NK-92 (cell line): ENCODE measurements around the gene POLN.
"Not testable (repeated sequence)": the region's sequence is repeated elsewhere in the genome, so short reads cannot be mapped to it uniquely, and the experiment has no call there.

Experiments used
- DNase-seq: peaks from one replicate; lab custom pipeline; 2025; ENCODE audit not compliant: unreplicated experiment; lab: John Stamatoyannopoulos, UW

The POLN gene

DNA sequence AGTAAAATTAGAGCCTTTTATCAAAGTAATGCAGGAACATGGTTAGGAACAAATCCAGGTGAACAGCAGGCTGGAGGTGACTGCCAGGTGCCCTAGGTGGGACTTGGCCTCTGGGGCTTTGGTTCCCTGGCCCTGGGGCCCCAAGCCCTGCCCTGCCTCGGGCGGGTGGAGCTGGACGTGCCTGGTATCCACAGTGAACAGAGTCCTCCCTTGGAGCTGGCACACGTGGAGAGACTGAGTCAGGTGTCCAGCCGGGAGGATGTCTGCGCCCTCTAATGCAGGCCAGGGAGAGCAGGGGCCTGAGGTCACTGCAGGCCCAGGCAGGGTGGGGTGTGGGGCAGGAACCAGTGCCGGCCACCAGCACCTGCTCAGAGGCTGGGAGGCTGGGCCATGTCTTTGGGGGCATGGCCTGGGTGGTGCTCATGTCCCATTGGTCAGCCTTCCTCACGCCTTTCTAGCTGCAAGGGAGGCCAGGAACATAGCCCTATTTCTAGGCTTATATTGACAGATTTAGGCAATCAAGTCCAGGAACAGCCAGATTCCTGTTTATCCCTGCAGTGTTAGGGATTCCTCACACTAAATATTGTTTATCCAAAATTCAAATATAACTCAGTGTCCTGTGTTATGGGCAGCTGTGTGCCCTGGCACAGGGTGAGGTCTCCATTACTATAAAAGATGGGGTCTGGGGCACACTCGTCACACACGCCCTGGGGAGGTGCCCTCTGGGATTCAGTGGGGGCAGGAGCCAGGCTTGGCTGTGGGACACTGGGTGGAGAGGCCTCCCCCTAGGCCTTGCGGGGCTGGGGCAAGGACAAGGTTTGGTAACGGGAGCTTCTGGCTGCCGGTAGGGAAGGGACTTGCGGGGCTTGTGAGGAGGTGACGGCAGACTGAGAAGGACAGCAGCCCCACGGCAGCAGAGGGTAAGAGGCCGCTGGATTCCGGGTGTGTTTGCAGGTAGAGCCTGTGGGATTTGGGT lies 197.1 kb downstream of the POLN start:
- no peak for DNase-seq

DNA sequence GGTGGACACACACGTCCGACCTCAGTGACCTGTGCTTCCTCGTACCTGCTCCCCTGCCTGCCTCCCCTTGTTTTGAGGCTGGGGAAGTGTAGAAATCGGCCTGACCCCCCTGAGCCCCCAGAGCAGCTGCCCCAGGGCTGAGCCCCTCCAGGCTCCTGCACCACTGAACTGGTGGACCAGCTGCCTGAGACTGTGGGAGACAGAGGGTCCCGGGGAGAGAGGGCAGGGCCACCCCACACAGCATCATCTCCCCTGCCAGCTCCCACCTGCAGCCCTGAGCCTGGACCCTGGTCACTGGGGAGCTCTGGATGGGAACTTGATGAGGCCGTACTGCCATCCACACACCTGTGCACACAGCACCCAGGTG lies 197.8 kb downstream of the POLN start:
- no peak for DNase-seq

DNA sequence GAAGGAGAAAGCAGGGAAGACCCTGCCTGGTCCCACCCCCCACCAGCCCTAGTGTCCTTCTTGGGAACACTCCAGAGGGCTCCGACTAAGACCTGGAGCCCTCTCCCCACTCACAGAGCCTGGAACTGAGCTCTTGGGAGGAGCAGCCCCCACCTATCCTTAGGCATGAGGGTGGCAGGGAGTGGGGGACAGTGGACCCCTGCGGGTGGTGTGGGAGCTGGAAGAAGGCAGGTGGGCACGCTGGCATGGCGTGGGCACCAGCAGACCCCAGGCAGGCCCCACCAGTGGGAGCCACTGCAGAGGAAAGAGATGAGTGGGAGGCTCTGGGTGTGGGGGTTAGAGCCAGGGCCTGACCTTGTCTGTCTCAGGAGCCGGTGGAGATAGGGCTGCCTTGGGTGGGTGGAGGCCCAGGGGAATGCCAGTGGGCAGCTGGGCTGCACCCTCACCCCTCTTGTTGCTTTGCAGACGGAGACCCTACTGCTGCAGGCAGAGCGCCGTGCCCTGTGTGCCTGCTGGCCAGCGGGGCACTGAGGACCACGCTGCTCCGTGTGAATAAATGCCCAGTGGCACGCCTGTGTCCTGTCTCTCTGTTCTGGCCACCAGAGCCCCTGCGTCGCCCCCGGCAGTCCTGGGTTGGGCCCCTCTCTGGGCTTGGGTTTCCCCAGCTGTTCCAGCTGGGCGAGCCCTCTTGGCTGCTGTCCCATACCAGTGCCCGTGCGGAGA lies 198.4 kb downstream of the POLN start:
- DNase-seq: no peak

DNA sequence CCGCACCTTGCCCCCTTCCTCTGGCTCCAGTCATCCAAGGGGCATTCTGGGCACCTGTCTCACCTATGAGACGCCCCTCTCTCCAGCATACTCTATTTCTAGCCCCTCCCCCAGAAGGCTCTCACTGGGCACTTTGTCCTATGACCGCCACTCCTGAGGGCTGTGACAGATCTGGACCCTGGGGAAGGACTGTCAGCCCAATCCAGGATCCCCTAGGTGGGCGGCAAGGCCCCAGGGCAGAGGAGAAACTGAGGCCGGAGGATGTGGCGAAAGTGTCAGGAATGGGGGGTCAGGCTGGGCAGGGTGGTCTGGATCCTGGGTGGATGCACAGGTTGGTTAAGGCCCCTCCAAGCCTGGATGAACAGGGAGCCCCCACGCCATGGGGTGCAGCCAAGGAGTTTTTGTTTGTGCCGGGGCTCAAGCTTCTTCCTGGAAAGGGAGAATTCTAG lies 198.9 kb downstream of the POLN start:
- DNase-seq: no peak

DNA sequence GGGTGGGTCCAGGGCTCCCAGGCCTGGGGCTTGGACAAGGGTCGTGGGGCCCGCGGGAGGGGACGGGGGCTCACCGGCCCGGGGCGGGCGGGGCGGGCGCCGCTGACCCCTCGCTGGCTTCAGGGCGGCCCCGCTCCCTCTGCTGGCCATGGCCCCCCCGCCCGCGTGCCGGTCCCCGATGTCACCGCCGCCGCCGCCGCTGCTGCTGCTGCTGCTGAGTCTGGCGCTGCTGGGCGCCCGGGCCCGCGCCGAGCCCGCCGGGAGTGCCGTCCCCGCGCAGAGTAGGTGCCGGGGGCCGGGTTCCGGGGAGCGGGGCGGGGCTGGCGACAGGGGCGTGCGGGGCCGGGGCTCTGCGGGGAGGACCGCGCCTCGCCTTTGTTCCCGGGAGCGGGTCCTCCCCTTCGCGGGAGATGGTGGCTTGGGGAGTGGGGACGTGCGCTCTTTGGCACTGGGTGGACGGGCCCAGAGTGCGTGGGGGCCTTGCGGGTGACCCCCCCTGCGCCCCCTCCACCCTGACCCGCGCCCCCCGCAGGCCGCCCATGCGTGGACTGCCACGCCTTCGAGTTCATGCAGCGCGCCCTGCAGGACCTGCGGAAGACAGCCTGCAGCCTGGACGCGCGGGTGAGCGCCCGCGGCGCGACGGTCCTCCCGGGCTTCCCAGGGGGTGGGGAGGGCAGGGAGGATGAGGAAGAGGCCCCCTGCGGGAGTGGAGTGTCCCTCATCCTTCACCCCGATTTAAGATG lies 199.5 kb downstream of the POLN start:
- no peak for DNase-seq

DNA sequence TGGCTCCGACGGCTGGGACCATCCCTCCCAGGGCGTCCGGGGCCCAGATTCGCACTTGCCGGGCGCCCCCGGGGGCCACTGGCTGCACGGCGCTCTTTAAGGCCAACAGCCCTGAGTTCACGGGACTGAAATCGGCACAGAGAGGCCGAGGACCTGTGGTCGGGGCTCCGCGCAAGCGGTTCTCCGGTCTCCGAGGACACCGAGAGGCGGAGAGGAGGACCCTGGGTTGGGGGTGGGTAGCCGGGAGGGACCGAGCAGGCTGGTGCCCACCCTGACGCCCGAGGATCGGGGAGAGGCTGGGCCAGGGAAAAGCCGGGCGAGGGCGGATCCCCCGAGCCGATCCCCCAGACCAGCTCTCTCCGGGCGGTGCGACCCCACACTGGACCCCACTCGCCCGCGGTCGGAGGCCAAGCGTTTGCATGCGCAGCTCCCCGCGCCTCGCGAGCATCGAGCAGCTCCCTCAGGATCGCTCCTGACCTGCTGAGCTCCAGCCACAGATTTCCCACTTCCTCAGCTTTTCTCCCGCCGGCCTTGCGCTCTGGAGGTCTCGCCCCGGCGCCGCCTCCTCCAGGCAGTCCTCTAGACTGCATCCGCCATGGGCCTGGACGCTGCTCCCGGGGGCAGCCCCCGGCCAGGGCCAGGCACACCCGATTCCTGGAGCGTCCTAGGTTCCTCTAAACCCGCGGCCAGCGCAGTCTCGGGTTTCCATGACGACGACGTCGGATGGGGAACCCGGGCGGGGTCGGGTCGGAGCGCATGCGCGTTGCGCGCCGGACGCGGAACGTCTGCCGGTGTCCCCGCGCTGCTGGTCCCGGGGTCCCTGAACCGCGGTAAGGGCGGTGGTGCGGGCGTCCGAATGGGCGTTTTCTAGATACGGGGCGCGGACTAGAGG lies 200.4 kb downstream of the POLN start:
- DNase-seq: no peak

DNA sequence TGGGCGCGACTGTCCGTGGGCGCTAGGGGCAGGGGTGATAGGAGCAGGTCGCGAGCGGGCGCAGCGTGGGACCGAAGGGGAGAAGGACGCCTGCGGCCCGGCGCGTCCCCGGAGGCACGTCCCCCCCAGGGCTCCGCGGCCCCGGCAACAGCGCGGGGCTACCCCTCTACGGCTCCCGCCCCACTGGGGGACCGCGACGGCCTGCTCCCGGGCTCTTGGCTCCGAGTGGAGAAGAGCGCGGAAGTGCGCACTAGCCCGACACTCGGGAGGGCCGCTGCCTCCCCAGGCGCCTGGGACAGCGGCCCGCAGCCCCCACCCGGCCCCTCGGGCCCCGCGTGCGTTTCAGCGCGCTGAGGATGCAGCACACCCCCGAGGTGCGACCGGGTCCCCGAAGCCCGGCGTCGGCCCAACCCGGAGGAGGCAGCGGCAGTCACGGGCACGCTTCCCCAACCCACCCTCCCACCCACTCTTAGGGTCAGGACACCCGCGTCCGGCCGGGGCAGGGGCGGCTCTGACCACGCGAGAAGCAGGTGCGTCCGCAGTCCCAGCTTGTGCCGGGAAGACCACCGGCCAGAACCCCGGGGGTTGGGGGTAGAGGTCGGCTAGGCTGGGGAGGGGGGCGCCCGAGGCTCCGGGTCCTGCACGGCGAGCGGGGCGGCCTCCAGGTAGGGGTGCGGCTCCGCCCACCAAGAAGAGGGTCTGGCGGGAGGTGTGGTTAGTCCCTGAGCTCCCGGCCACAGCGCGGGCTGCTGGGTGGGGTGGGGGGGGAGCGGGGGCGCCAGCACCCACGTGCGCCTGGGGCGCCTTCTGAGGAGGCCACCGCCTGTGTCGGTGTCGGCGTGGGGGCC lies 201.3 kb downstream of the POLN start:
- no peak for DNase-seq

DNA sequence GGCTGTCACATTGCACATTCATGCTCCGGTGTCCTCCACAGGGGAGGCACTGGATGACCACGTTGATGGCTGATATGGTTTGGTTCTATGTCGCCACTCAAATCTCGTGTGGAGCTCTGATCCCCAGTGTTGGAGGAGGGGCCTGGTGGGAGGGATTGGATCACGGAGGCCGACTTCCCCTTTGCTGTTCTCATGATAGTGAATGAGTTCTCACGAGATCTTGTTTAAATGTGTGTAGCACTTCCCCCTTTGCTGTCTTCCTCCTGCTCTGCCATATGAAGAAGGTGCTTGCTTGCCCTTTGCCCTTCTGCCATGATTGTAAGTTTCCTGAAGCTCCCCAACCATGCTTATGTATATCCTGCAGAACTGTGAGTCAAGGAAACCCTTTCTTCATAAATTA lies 205.1 kb downstream of the POLN start:
- no peak for DNase-seq

DNA sequence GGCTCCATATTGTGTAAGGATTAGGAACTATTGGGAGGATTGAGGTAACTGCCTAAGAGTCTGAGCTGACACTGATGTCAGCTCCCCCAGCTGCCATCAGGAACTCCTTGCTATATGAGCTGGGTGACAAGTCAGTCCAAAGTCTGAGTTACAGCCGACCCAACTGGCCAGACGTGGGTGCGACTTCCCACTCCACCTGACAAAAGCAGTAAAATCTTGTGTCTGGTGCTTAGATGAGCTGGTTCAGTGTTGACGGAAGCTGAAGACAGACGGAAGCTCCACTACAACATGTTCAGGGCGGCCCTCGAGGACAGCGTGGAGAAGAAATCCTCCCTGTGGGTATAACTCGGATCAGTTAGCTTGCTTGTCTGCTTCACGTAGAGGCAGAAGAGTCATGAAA lies 205.6 kb downstream of the POLN start:
- DNase-seq: no peak

DNA sequence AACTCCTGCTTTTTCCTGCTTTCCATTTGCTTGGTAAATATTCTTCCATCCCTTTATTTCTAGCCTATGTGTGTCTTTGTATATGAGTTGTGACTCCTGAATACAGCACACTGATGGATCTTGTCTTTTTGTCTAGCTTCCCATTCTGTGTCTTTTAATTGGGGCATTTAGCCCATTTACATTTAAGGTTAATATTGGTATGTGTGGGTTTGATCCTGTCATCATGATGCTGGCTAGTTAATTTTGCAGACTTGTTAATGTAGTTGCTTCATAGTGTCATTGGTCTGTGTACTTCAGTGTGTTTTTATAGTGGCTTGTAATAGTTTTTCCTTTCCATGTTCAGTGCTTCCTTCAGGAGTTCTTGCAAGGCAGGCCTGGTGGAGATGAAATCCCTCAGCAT lies 210.8 kb downstream of the POLN start:
- DNase-seq: not testable (repeated sequence)

DNA sequence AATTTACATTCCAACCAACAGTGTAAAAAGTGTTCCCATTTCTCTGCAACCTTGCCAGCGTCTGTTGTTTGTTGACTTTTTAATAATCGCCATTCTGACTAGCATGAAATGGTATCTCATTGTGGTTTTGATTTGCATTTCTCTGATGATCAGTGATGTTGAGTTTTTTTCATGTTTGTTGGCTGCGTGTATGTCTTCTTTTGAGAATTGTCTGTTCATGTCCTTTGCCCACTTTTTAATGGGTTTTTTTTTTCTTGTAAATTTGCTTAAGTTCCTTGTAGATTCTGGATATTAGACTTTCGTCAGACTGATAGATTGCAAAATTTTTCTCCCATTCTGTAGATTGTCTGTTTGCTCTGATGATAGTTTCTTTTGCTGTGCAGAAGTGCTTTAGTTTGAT lies 214.8 kb downstream of the POLN start:
- not testable (repeated sequence) for DNase-seq

DNA sequence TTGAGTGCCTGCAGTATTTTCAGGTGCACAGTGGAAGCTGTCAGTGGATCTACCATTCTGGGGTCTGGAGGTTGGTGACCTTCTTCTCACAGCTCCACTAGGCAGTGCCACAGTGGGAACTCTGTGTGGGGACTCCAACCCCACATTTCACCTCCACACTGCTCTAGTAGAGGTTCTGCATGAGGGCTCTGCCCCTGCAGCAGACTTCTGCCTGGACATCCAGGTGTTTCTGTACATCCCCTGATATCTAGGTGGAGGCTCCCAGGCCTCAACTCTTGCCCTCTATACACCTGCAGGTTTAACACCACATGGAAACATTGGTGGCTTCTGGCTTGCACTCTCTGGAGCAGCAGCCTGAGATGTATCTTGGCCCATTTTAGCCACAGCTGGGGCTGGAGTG lies 216.1 kb downstream of the POLN start:
- no peak for DNase-seq

DNA sequence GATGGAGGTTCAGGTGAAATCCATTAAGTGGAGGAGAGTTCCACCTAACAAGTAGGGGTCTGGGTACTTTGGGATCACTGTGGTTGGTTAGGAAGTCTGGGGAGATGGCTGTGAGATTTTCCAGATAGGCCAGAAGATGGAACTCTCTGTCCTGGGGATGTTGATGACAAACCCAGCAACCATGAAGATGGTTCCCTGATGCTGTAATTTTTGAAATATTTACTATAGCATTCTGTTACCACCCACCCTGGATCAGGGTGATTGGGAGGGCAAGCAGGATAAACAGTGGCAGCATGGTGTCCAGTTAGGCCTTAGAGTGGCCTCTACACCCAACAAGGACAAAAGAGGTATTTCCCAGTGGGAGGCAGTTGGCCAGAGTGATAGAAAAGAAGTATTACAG lies 217.2 kb downstream of the POLN start:
- no peak for DNase-seq
